Measurements from ENCODE around the gene KRTAP10-1.

Gene KRTAP10-1

DNA sequence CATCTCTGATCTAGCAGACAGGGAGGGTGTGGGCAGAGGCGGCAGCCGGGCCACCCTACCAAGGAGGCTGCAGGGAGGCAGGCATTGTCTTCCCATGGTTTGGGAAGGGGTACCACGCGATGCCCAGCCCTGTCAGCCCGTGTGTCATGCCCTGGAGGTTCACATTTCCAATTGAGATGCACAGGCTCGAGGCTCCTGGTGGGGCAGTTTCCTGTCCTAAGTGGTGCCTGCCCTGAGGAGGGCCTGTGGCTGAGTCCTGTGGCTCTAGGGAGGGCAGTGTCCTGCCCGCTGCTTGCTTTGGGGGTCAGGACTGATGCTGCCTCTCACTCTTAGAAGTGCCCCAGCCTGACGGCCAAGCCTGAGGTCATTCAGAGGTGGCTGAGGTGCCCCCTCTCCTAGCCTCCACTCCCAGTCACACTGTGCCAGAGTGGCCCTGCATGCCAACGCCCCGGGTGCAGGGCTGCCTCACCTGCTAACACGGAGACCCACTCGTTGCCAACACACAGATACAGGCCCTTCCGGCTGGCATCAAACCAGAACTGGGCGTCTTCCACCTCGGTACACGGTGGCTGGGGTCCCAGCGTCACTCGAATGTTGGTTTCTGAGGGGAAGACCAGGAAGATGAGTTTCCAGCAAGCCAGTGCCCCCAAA, 11.9 kb downstream of the KRTAP10-1 start:
- no peak for DNase-seq (ENCODE audit: low read depth)

DNA sequence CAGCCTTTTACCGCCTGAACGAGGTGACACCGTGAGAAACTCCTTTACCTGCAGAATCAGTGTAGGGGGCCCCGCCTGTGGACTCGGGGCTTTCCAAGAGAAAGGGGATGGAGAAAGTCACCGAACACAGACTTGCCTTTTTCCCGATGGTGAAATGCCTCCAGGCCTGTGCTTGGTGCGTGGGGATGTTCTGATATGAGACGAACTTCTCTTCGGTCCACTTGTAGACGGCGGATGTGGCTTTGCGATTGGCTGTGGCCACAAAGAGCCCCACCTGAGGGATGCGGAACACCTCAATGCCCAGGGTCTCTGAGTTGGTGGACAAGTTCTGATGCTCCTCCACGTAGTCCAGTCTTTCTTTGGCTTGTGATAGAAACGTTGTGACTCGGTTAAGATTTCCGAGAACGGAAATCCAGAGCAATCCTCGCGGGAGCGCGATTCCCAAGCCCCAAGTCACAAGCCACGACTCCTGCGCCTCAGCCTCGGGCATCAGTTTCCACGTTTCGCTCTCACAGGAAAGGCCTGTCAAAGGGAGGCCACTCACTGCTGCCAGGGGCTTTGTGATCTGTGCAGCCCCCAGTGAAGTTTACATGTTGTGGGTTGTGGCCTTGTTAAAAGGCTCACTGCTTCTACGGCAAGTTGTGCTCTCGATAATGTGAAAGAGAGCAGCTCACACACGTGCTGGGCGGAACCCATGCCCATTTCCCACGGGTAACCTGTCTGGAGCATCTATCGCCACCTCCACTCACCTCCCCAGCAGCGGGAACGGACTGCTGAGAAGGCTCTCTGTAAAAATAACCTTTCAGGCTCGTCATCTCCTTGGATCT, 12.6 kb downstream of the KRTAP10-1 start:
- no peak for DNase-seq (ENCODE audit: low read depth)

DNA sequence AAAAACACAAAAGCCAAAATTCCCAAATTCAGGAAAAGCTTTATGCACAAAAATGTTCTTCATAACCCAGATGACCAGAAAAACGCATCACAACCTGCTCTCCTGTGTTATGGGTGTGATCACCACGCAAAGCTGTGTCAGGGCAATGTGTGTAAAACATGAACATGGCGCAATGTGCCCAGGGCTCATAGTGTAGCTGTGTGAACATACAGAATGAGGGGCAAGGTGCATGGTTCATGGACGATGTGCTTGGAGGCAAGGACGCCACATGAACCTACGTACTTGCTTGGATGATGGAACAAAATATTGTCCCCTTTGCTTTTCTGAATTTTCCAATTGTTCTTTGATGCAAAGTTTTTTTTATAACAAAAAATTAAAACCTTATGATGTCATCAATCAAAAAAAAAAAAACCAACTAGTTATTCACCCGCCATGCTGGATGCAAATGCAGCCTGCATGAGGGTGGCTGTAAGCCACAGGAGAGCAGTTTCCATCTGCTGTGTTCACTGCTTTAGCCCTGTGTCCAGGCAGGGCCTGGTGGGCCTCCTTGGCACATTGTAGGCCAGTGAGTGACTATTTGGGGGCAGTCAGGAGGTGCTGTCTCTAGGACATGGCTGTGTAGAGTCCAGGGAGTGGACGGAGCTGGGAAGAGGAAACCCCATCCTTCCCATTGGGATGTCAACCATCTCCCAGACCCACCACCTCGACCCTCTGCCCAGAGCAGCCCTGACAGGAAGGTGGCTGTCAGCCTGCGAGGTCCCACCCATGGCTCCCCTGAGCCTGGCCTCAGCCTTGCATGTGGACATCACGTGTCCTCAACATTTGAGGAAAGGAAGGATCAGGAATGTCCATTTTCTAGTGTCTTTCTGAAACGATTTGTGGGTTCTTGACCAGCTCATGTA, 13.6 kb downstream of the KRTAP10-1 start:
- DNase-seq (ENCODE audit: low read depth) = no peak

DNA sequence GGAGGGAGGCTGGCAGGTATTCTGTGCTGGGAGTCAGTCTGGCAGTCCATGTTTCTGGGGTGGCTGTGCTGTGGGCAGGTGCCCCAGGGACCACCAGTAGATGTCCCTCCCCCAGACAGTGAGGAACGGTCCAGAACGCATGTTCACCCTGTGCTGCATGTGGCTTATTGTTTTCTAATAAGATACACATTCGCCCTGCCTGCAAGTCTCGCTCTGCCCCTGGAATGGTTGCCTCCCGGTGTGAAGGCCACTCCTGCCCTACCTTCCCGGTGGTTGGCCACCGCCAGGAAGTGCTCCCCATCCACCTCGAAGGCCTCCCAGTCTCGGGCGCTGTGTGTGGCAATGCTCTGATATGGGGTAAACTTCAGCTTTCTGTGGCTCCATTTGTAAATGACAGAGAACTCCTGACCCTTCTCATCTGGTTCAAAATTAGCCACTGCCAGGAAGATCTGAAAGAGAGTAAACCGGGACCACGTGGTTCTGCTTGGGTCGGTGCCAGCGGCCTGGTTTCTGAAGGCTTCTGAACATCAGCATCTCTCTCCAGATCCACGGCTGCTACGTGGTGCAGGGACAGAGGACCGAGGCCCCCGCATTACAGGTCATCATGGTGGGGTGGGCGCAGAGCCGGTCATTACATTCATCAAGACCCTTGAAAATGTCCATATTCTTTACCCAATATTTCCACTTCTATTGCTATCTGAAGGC, 14.5 kb downstream of the KRTAP10-1 start:
- DNase-seq (ENCODE audit: low read depth) = no peak

DNA sequence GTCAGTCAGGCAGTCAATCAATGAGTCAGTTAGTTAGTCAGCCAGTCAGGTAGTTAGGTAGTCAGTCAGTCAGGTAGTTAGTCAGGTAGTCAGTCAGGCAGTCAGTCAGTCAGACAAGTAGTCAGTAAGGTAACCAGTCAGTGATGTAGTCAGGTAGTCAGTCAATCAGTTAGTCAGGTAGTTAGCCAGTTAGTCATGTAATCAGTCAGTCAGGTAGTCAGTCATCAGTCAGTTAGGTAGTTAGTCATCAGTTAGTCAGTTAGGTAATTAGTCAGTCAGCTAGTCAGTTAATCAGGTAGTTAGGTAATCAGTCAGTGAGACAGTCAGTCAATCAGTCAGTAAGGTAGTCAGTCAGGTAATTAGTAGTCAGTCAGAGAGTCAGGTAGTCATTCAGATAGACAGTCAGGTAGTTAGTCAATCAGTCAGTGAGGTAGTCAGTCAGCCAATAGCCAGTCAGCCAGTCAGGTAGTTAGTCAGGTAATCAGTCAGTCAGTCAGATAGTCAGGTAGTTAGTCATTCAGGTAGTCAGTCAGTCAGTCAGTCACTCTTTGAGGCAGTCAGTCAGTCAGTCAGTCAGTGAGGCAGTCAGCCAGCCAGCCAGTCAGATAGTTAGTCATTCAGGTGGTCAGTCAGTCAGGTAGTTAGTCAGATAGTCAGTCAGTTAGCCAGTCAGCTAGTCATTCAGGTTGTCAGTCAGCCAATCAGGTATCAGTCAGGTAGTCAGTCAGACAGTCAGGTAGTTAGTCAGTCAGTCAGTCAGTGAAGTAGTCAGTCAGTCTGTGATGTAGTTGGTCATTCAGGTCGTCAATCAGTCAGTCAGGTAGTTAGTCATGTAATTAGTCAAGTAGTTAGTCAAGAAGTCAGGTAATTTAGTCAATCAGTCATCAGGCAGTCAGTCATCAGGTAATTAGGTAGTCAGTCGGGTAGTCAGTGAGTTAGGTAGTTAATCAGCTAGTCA, 15.3 kb downstream of the KRTAP10-1 start:
- DNase-seq (ENCODE audit: low read depth) = no peak

DNA sequence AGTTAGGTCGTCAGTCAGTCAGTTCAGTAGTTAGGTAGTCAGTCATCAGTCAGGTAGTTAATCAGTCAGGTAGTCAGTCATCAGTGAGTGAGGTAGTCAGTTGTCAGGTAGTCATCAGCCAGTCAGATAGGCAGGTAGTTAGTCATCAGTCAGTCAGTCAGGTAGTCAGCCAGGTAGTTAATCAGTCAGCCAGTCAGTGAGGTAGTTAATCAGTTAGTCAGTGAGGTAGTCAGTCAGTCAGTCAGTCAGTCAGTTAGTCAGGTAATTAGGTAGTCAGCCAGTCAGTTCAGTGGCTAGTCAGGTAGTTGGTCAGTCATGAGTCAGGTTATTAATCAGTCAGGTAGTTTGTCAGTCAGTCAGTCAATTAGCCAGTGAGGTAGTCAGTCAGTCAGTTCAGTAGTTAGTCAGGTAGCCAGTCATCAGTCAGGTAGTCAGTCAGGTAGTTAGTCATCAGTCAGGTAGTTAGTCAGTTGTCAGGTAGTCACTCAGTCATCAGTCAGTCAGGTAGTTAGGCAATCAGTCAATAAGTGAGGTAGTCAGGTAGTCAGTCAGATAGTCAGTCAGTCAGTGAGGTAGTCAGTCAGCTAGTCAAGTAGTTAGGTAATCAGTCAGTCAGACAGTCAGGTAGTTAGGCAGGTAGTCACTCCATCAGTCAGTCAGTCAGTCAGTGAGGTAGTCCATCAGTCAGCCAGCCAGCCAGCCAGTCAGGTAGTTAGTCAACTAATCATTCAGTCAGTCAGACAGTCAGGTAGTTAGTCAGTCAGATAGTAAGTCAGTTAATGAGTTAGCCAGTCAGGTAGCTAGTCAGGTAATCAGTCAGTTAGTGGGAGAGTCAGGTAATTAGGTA, 16.2 kb downstream of the KRTAP10-1 start:
- DNase-seq (ENCODE audit: low read depth) = no peak

DNA sequence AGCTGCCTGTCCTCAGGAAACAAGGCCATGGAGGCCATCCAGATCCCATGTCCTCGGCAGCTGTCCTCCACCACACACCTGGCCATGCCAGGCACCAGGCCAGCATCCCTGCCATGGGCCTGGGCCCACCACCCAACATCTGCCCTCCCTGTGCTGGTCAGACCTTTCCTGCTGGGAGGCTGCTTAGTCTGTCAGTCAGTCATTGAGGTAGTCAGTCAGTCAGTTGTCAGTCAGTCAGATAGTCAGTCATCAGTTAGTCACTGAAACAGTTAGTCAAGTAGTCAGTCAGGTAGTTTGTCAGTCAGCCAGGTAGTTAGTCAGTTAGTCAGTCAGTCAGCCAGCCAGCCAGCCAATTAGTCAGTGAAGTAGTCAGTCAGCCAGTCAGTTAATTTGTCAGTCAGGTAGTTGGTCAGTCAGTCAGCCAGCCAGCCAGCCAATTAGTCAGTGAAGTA, 17.2 kb downstream of the KRTAP10-1 start:
- no peak for DNase-seq (ENCODE audit: low read depth)

DNA sequence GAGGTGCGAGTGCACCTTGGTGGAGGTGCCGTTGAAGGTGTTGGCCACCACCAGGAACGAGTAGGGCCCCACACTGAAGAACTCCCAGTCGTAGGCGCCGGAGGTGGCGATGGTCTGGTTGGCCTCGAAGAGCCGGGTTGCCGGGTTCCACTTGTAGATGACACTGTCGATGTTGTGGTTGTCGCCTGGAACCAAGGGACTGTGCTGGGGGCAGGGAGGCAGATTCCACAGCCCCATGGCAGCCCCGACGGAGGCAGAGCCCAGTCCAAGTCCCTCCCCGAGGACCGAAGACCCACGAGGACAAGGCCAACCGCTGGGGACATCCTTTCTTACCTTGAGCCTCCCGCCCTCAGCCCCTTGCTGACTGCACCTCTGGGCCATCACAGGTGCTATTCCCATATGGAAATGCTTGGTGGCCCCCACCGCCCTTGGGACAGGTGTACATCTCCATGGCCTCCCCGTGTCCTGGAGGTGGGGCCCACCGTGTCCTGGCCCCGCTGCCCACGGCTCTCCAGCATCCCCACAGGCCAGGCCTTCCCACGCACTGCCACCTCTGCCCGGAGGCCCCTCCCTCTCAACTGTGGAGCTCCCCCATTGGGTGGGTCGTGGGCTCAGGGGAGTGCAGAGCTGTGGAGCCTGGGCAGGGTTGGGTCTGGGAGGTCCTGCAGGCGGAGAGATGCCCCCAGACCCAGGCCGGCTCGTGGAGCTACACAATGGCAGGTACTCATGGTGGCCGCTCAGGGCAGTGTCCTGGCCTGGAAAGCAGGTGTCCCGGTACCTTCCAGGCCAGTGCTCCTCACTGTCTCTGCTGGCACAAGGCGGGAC, 17.9 kb downstream of the KRTAP10-1 start:
- no peak for DNase-seq (ENCODE audit: low read depth)

DNA sequence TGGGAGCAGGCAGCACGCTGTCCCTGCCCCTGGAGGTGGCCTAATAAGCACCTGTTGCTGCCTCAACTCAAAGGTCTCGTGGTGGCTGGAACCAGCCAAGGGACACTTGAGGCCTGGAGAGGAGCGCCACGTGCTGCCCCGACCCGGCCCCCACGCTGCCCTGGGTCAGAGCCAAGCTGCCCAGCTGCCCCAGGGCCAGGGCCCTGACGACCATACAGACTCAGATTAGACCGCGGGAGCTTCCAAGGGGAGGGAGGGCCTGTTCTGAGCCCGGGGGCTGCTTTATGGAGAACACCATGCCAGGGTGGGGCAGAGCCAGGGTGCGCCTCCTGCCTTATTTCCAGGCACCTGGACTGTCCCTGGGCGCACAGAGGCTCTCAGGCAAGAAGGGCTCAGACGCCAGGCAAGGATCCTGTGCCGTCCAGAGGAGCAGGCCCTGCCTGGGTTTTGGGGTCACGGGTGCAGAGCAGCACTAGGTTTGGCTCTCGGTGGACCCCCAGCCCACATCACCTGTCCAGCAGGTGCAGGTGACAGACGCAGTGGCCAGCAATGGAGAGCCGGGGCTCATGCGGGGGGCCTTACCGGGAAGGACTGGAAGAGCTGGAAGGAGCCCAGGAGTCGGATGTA, 18.6 kb downstream of the KRTAP10-1 start:
- DNase-seq (ENCODE audit: low read depth) = no peak

DNA sequence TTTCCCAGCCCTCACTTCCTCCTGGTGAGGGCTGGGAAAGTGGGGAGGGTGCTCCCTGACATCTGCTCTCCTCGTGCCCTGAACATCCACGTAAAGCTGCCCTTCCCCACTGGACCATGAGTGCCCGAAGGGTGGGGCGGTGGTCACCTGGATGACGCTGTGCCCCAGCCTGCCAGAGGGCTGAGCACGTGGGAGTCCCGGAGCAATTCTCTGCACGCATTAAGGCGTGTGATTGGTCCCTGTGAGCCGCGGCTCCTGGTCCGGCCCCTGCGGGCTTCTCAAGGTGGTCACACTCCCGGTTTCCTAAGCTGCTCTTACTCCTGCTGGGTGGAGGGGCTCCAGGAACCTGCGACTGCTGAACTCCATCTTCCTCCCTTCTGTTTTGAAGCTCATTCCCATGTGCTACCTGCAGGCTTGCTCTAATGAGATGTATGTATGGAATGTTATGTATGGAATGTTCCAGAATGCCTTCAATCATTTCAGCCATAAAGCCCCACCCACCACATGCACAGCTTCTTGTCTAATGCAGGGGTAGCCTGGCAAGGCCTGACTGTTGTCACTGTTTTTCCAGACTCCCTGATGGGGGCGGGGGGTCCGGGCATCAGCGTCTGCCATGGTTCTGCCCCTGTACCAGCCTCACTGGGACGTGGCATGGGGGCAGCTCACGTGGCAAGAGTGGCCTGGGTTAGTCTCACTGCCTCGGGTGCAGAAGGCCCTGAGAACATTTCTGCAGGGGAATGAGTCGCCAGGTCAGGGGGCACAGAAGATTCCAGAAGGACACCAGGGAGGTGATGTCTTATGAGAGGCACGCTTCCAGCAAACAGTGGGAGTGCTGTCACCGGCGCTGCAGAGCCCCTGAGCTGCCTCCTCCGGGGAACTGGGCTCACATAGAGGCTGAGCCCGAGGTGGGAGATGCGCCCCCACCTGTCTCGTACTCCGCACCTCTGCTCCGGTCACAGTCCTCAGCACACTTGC, 19.4 kb downstream of the KRTAP10-1 start:
- DNase-seq (ENCODE audit: low read depth) = no peak

DNA sequence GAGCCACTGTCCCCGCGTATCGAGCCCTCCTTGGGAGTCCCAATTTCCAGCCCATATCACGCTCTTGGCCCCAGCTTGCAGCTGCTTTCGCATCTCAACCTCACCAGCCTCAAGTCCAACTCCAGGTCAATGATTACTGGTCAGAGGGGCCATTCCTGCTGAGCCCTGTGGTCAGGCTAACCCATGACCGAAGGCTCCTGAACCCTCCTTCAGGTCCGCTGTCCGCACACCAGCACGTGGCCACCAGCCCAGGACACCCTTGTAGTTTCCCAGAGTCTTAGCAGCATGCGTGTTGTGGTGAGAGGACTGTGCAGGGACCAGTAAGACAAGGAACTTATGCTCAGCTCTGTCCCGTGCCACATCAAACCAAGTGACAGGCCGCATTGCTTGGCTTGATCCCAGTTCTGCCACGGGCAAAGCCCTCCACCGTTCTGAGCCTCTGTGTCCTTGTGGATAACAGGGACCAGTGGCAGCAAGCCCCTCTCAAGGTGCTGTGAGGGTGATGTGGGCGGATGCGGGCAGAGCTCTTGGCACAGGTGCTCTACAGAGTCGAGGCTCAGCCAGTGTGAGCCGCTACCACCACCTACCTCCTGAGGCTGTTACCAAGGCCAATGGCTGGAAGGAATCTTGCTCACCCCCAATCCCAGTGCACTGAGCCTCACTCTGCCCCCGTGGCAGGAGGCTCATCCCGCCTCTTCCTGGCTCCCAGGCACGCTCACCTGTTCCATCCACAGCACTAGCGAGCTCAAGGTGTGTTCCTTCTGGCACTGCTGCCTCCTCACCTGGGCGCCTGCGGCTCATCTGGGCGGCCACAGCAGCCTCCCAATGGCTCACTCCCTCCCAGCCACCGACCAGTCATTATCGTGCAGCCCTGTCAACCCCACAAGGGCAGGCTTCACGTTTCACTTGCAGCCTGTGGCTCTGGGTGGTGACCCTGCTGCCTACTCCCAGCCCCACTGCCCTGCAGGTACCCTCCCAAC, 20.4 kb downstream of the KRTAP10-1 start:
- no peak for DNase-seq (ENCODE audit: low read depth)

DNA sequence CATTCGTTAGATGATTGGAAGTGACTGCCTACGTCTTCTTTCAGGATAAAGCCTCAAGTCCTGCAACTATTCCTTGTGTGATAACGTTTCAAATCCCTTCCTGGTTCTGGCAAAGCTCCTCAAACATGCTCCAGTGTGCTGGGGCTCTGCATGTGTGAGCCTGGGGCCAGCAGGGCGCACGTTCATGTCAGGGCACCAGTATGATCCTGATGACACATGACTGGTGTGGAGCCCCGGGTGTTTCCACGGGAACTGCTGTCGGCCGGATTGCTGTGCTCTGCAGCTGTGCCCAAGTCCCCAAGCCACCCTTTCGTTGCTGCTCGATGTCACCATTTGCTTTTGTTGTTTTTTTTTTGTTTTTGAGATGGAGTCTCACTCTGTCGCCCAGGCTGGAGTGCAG, 21.3 kb downstream of the KRTAP10-1 start:
- no peak for DNase-seq (ENCODE audit: low read depth)

DNA sequence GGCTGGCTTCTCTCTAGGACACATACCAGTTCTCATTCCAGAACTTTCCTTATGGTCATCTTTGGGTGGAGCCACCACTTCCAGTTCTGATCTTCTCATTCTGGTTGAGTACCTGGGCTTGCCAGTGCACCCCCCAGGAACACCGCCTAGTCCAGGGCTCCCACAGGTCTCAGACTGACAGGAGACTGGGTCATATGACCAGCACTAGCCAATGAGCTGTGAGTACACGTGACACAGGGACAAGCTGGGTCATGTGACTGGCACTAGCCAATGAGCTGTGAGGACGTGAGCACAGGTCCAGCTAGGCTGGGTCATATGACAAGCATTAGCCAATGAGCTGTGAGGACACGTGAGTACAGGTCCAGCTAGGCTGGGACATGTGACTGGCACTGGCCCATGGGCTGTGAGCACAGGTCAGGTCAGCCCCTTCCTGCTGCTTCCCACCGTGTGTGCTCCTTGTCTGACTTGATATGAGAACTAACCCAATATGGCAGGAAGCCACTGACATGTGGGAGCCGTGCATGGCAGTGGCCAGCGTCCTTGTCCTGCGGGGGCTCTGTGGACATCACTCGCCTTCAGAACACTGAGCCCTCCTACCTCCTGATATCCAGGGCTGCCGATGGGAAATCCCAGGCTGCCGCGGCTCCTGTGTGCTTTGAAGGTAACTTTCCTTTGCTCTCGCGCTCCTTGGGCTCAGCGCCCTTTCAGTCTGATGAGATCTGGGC, 22.7 kb downstream of the KRTAP10-1 start:
- no peak for DNase-seq (ENCODE audit: low read depth)

DNA sequence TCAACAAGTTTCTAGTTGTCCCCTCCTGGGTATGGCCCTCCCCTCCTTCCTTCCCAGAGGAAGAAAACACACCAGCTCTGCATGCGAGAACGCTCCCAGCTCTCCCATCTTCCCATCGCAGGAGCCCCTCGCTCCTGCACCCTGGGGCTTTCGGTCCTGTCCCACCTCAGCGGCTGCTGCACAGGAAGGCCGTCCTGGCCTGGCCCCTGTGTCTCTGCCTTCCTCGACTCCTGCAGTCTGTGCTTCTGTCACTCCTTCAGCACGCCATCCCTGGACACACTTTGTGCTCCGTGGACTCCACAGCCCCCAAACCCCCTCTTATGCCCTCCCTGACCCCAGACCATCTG, 23.2 kb downstream of the KRTAP10-1 start:
- no peak for DNase-seq (ENCODE audit: low read depth)

DNA sequence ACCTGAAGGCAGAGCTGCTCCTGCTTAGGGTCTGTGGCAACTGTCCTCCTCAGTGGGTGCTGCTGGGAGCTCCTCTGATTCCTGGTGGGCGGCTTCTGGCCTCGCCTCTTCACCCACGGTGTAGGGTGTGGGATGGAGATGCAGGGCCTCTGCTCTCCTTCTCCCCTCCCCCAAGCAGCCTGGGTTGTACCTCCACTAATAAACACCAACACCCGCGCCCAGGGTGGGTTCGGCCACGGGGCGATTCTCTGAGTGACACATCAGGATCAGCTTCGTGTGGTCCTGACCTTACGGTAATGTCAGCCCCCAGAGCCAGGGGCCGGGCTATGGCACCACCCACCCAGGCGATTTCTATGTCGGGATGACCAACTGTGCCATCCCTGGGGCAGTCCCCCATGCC, 23.7 kb downstream of the KRTAP10-1 start:
- no peak for DNase-seq (ENCODE audit: low read depth)
